ACHN (cell line): ENCODE results near the gene TOP3A.

ENCODE experiments used
- DNase-seq: peaks from one replicate; pipeline ENCODE4 v3.0.0-alpha.2; 2015
- in situ Hi-C: cut with HindIII; loops from 2 replicates; pipeline ENCODE4 v1.10.0; 2017; ENCODE audit warnings: low sequenced_read_pairs, low pct_ligation_motif_present, low pct_unique_long_range_greater_than_20kb

TOP3A gene

GRCh38 chr17:18291718-18292540 lies 22.9 kb downstream of the TOP3A start:
- no peak for DNase-seq
- in situ Hi-C loops, result no loop called here

- DNase-seq, result no peak
- in situ Hi-C loops, result no loop called here
Observed at GRCh38 chr17:18285296-18285695, 29.5 kb downstream of the TOP3A start.

- DNase-seq, result no peak
- in situ Hi-C loops, result no loop called here
Observed at GRCh38 chr17:18281788-18282187, 33.0 kb downstream of the TOP3A start.

- DNase-seq, result no peak
- in situ Hi-C loops, result no loop called here
Observed at GRCh38 chr17:18280766-18281371, 33.9 kb downstream of the TOP3A start.

GRCh38 chr17:18280249-18280648 lies 34.5 kb downstream of the TOP3A start:
- in situ Hi-C loops, result no loop called here

GRCh38 chr17:18278867-18279266 lies 35.9 kb downstream of the TOP3A start:
- in situ Hi-C loops, result no loop called here
- DNase-seq, result no peak

More at GRCh38 chr17:18280249-18280648, 34.5 kb downstream of the TOP3A start:
- no peak for DNase-seq

GRCh38 chr17:18277076-18277475 lies 37.7 kb downstream of the TOP3A start:
- in situ Hi-C loops, result no loop called here

GRCh38 chr17:18270046-18270931 lies 44.5 kb downstream of the TOP3A start:
- DNase-seq, result no peak
- in situ Hi-C loops, result no loop called here

More at GRCh38 chr17:18277076-18277475, 37.7 kb downstream of the TOP3A start:
- no peak for DNase-seq

GRCh38 chr17:18267927-18268711 lies 46.7 kb downstream of the TOP3A start:
- in situ Hi-C loops, result no loop called here
- DNase-seq, result peak; percentile 46

GRCh38 chr17:18267366-18267765 lies 47.4 kb downstream of the TOP3A start:
- in situ Hi-C loops, result no loop called here
- DNase-seq, result no peak

GRCh38 chr17:18263885-18264682 lies 50.7 kb downstream of the TOP3A start:
- no peak for DNase-seq
- in situ Hi-C loops, result no loop called here

- DNase-seq, result no peak
- in situ Hi-C loops, result no loop called here
Observed at GRCh38 chr17:18262641-18263040, 52.2 kb downstream of the TOP3A start.

GRCh38 chr17:18262111-18262510 lies 52.7 kb downstream of the TOP3A start:
- DNase-seq, result no peak
- in situ Hi-C loops, result no loop called here

GRCh38 chr17:18261659-18262058 lies 53.1 kb downstream of the TOP3A start:
- in situ Hi-C loops, result no loop called here
- DNase-seq, result no peak

GRCh38 chr17:18261146-18261515 lies 53.7 kb downstream of the TOP3A start:
- DNase-seq, result peak; percentile 86
- in situ Hi-C loops, result no loop called here

- in situ Hi-C loops, result no loop called here
- peak; percentile 97 for DNase-seq
Observed at GRCh38 chr17:18260332-18261145, 54.3 kb downstream of the TOP3A start, which contains the start of gene MIEF2. MIEF2 (plus strand) TSS chr17:18260662; CDS start chr17:18262721, 2,059 bp downstream.
